ENCODE results near the gene TJAP1.

Gene TJAP1

GRCh38 chr6:43477235-43478007, at the start of gene TJAP1:
Gene TJAP1 (plus strand): TSS chr6:43477570. CDS start chr6:43499002, 21,432 bp downstream.
- DNase-seq (ENCODE audit: low read depth): peak; percentile 96

- DNase-seq (ENCODE audit: low read depth): no peak
Measured at GRCh38 chr6:43428112-43428570, 49.2 kb upstream of the TJAP1 start.

GRCh38 chr6:43428874-43429273, 48.5 kb upstream of the TJAP1 start:
- no peak for DNase-seq (ENCODE audit: low read depth)

- no peak for DNase-seq (ENCODE audit: low read depth)
Measured at GRCh38 chr6:43432009-43432945, 45.1 kb upstream of the TJAP1 start.

- no peak for DNase-seq (ENCODE audit: low read depth)
Measured at GRCh38 chr6:43433148-43433547, 44.2 kb upstream of the TJAP1 start.

GRCh38 chr6:43434001-43434840, 43.1 kb upstream of the TJAP1 start:
- DNase-seq (ENCODE audit: low read depth): no peak

GRCh38 chr6:43434943-43435342, 42.4 kb upstream of the TJAP1 start:
- no peak for DNase-seq (ENCODE audit: low read depth)

- DNase-seq (ENCODE audit: low read depth): no peak
Measured at GRCh38 chr6:43435682-43436437, 41.5 kb upstream of the TJAP1 start.

GRCh38 chr6:43436577-43437282, 40.6 kb upstream of the TJAP1 start:
- DNase-seq (ENCODE audit: low read depth): no peak

- DNase-seq (ENCODE audit: low read depth): no peak
Measured at GRCh38 chr6:43437700-43438099, 39.7 kb upstream of the TJAP1 start.

- no peak for DNase-seq (ENCODE audit: low read depth)
Measured at GRCh38 chr6:43442935-43443334, 34.4 kb upstream of the TJAP1 start.

- DNase-seq (ENCODE audit: low read depth): no peak
Measured at GRCh38 chr6:43444036-43444435, 33.3 kb upstream of the TJAP1 start.

GRCh38 chr6:43444582-43444981, 32.8 kb upstream of the TJAP1 start:
- DNase-seq (ENCODE audit: low read depth): no peak

GRCh38 chr6:43445576-43445975, 31.8 kb upstream of the TJAP1 start:
- DNase-seq (ENCODE audit: low read depth): no peak

- DNase-seq (ENCODE audit: low read depth): no peak
Measured at GRCh38 chr6:43447604-43448003, 29.8 kb upstream of the TJAP1 start.

- no peak for DNase-seq (ENCODE audit: low read depth)
Measured at GRCh38 chr6:43448916-43449315, 28.5 kb upstream of the TJAP1 start.

- DNase-seq (ENCODE audit: low read depth): no peak
Measured at GRCh38 chr6:43450699-43451131, 26.7 kb upstream of the TJAP1 start.

GRCh38 chr6:43451348-43451747, 26.0 kb upstream of the TJAP1 start:
- DNase-seq (ENCODE audit: low read depth): no peak

GRCh38 chr6:43451939-43452338, 25.4 kb upstream of the TJAP1 start:
- DNase-seq (ENCODE audit: low read depth): no peak

- DNase-seq (ENCODE audit: low read depth): no peak
Measured at GRCh38 chr6:43452896-43453295, 24.5 kb upstream of the TJAP1 start.

GRCh38 chr6:43453831-43454230, 23.5 kb upstream of the TJAP1 start:
- no peak for DNase-seq (ENCODE audit: low read depth)

Measured in activated T-helper 9 cell treated with anti-CD3 and anti-CD28 coated beads, Interleukin-2, amount 50 U/mL, for 16 hours (primary cell).